Stimulated activated CD8-positive, alpha-beta memory T cell treated with anti-CD3 and anti-CD28 coated beads, Interleukin-12 subunit alpha, Interleukin-12 subunit beta, amount 100 ng/mL, for 24 hours (primary cell): ENCODE results near the gene MCHR1.
"Not testable (repeated sequence)": the region's sequence is repeated elsewhere in the genome, so short reads cannot be mapped to it uniquely, and the experiment has no call there.

Source experiments
- DNase-seq: peaks from one replicate; pipeline ENCODE4 v3.0.0-alpha.2; 2020; ENCODE audit errors: extremely low read depth

The MCHR1 gene

GRCh38 chr22:40655941-40656340, 23.3 kb upstream of the MCHR1 start:
- DNase-seq, result not testable (repeated sequence)

DNA sequence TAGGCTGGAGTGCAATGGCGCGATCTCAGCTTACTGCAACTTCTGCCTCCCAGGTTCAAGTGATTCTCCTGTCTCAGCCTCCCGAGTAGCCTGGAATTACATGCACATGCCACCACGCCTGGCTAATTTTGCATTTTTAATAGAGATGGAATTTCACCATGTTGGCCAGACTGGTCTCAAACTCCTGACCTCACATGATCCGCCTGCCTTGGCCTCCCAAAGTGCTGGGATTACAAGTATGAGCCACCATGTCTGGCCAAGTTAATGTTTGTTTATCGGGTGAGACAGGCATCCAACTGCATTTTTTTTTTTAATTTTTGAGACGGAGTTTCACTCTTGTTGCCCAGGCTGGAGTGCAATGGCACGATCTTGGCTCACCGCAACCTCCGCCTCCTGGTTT, 22.6 kb upstream of the MCHR1 start:
- DNase-seq, result not testable (repeated sequence)

- no peak for DNase-seq
Measured at GRCh38 chr22:40659166-40659565, 20.1 kb upstream of the MCHR1 start.

GRCh38 chr22:40660730-40661129, 18.6 kb upstream of the MCHR1 start:
- DNase-seq, result no peak

DNA sequence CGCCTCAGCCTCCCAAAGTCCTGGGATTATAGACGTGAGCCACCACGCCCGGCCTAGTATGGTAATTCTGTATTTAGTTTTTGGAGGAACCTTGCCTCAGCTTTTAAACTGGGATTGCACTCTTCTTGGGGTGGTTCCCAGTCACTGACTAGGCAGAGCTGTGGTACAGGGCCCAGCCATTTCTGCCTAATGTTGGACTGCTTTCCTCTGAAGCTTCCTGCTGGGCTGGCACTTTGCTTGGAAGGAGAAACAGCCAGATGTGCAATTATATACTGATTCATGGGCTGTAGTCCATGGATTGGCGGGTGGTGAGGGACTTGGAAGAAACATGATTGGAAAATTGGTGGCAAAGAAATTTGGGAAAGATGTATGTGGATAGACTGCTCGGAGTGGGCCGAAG, 17.6 kb upstream of the MCHR1 start:
- DNase-seq, result no peak

DNA sequence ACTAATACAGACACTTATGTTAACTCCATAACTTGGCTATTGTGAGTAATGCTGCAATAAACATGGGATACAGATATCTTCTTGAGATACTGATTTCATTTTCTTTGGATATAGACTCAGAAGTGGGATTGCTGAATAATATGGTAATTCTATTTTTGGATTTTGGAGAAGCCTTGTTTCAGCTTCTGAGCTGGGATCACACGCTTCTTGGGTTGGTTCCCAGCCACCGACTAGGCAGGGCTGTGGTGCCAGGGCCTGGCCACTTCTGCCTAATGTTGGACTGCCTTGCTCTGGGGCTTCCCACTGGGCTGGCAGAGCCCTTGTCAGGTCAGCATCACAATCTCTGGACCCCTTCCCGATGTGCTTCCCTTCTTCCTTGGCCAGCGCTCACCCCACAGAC, 14.0 kb upstream of the MCHR1 start:
- no peak for DNase-seq

DNA sequence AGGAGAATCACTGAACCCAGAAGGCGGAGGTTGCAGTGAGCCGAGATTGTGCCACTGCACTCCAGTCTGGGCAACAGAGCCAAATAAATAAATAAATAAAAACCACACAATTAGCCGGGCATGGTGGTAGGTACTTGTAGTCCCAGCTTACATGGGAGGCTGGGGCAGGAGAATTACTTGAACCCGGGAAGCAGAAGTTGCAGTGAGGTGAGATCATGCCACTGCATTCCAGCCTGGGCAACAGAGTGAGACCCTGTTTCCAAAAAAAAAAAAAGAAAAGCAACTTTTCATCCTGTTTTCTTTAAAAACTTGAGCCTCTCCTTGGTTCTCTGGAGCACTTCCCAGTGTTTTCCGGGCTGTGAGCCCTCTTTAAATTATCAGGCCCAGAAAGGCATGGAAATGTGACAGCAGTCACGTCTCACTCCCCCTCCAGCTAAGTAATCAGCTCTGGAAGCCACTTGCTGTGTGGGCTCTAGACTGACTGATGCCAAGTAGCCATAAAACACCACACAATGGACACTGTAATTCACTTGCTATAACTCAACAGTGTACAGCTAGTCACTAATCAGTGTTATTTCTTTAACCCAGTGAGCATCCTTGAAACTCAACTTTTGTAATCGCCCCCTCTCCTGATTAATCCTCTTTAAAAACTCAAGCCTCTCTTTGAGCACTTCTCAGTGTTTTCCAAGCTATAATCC, 13.0 kb upstream of the MCHR1 start:
- no peak for DNase-seq

- no peak for DNase-seq
Measured at GRCh38 chr22:40668611-40669411, 10.5 kb upstream of the MCHR1 start.

- no peak for DNase-seq
Measured at GRCh38 chr22:40670058-40670457, 9.2 kb upstream of the MCHR1 start.

GRCh38 chr22:40671369-40671768, 7.9 kb upstream of the MCHR1 start:
- DNase-seq, result no peak

- no peak for DNase-seq
Measured at GRCh38 chr22:40671796-40672360, 7.4 kb upstream of the MCHR1 start.

DNA sequence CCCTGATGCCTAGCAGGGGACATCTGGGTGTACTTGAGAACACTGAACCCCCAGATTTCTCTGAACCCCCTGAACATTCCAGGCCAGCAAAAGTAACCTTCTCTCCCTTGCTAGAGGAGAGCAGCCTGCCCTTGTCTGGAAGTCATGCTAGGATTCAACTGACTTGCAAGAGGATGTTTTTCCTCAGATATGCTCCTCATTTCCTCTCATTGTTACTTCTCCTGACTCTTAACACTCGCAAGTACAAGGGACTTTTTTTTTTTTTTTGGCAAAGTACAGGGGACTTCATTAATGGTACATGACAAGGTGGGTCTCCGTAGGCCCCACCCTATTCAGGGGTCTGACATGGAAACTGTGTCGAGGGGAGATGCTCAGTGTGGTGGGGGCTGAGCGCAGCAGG, 6.3 kb upstream of the MCHR1 start:
- no peak for DNase-seq

GRCh38 chr22:40674274-40674673, 5.0 kb upstream of the MCHR1 start:
- no peak for DNase-seq

- DNase-seq, result not testable (repeated sequence)
Measured at GRCh38 chr22:40676166-40676565, 3.1 kb upstream of the MCHR1 start.

GRCh38 chr22:40676644-40677043, 2.6 kb upstream of the MCHR1 start:
- DNase-seq, result no peak

GRCh38 chr22:40678493-40679248, 613 bp upstream of the MCHR1 start:
- DNase-seq, result no peak

GRCh38 chr22:40679964-40680818, 907 bp downstream of the MCHR1 start:
- no peak for DNase-seq

DNA sequence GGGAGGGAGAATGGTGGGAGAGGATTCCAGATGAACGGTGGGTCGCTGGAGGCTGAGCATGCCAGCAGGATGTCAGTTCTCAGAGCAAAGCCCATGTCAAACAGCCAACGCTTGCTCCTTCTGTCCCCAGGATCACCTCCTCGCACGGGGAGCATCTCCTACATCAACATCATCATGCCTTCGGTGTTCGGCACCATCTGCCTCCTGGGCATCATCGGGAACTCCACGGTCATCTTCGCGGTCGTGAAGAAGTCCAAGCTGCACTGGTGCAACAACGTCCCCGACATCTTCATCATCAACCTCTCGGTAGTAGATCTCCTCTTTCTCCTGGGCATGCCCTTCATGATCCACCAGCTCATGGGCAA, 1.5 kb downstream of the MCHR1 start:
- no peak for DNase-seq

DNA sequence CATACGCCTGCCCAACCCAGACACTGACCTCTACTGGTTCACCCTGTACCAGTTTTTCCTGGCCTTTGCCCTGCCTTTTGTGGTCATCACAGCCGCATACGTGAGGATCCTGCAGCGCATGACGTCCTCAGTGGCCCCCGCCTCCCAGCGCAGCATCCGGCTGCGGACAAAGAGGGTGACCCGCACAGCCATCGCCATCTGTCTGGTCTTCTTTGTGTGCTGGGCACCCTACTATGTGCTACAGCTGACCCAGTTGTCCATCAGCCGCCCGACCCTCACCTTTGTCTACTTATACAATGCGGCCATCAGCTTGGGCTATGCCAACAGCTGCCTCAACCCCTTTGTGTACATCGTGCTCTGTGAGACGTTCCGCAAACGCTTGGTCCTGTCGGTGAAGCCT, 2.2 kb downstream of the MCHR1 start:
- no peak for DNase-seq

- DNase-seq, result no peak
Measured at GRCh38 chr22:40684728-40685127, 5.4 kb downstream of the MCHR1 start.

DNA sequence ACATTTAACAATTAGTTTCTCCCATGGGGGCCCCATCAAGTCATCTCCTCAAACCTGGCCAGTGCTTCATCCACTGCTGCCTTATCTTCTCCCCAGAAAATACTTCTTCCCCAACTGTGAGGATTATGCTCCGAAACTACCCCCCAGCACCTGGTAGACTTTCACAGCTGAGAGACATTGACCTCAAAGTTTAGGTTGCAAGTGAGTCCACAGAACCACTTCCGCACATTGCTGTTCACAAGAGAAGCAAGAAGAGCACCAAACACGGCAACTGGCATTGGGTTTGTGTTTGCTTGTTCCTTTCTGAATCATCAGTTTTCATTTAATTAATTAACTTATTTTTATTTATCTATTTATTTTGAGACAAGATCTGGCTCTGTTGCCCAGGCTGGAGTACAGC, 6.1 kb downstream of the MCHR1 start:
- no peak for DNase-seq
